ENCODE data around the gene NTN1. TPM values are rescaled to one million over a fixed set of nuclear protein-coding genes. Genes with fewer than 3 reads are reported as not detected.

NTN1 gene
- total RNA-seq, 2 donors from 2014 or later = 17.0 to 40.4 TPM

DNA sequence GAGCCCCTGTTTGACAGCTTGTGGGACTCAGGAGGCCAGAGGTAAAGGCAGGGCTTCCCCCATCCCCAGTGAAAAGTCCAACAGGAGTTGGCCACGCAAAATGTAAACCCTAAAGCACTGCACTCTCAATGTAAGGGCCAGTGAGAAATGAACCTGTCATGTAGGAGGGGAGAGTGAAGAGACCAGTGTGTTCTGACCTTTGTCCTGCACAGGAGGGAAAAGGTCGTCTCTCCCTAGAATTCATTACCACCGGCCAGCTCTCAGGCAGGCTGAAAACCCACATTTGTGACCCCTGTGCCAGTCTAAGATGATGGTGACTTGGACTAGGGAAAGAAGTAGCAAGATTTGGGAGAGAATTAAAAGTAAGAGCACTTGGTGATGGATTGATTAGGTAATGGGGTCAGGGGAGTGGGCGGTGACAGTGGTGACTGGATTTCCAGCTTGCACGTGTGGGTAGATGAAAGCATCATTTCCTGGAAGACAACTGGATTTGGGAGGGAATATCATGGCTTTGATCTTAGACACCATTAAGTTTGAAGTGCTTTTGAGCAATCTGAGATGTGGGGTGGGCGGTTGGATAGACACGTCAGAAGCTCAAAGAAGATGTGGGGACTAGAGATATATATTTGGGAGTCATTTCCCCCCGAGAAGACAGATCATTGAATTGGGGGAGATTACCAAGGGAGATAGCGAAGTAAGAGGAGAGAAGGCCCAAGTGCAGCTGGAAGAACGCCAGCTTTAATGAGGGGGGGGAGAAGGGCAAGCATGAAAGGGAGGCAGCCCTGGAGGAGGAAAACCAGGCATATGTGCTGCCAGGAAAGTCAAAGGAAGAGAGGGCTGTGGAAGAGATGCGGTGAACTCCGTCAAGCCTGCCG lies 119.5 kb downstream of the NTN1 start:
- Mint-ChIP-seq H3K27me3 (ENCODE audit: insufficient read depth) (peaks cover 1% of the 10 kb centered on the region), H3K4me1 (peaks cover 15% of the 10 kb centered on the region), H3K4me3 (no peak overlapping the region), H3K27ac (no peak overlapping the region), H3K36me3 (ENCODE audit: low read depth) (no peaks in the 10 kb centered on the region), H3K9me3 (no peaks in the 10 kb centered on the region)
- WGBS, 2 experiments (ENCODE audit: insufficient coverage in 1 of 2, insufficient read length in 1 of 2) = 92 to 95% methylated on average over 12 to 13 of the region's 13 CpGs
- Histone ChIP-seq H3K4me3 (ENCODE audit: low read length) (no peak overlapping the region), H3K9me3 (ENCODE audit: control insufficient read depth, low read length) (no peaks in the 10 kb centered on the region), H3K9ac (ENCODE audit: extremely low read depth, low read length, poor library complexity, severe bottlenecking) (no peak overlapping the region), H3K27me3 (ENCODE audit: control insufficient read depth, insufficient read depth, low read length, poor library complexity, severe bottlenecking) (no peaks in the 10 kb centered on the region), H3K27ac (ENCODE audit: low read depth, low read length) (no peak overlapping the region), H3K36me3 (ENCODE audit: control insufficient read depth, insufficient read depth, low read length) (no peaks in the 10 kb centered on the region), H3K4me1 (ENCODE audit: control insufficient read depth, insufficient read depth, low read length) (peaks cover 13% of the 10 kb centered on the region)
- DNase-seq = no peak
- no peak for TF ChIP-seq CTCF (conservative IDR thresholded peaks at IDR 0.05)

DNA sequence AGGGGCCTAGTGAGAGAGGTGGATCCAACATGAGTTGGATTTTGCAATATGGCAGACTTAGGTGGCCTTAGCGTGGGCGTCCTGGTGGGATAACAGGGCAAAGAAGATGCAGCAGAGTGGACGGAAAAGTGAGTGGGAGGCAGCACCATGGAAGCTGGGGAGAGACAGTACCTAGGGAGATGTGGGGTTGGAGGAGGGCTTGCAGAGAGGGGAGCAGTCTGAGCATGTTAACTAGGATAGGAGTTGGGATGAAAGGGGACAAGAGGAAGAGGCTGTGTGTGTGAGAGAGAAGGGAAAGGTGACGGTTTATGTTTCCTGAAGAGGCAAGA lies 120.1 kb downstream of the NTN1 start:
- no peak overlapping the region for H3K27ac Mint-ChIP-seq
- no peaks in the 10 kb centered on the region for H3K9me3 Mint-ChIP-seq
- peaks cover 7% of the 10 kb centered on the region for H3K27me3 Mint-ChIP-seq (ENCODE audit: insufficient read depth)
- Histone ChIP-seq H3K4me1 (ENCODE audit: control insufficient read depth, insufficient read depth, low read length) (peaks cover 13% of the 10 kb centered on the region), H3K9ac (ENCODE audit: extremely low read depth, low read length, poor library complexity, severe bottlenecking) (no peak overlapping the region), H3K27me3 (ENCODE audit: control insufficient read depth, insufficient read depth, low read length, poor library complexity, severe bottlenecking) (no peaks in the 10 kb centered on the region), H3K9me3 (ENCODE audit: control insufficient read depth, low read length) (no peaks in the 10 kb centered on the region), H3K27ac (ENCODE audit: low read depth, low read length) (no peak overlapping the region), H3K36me3 (ENCODE audit: control insufficient read depth, insufficient read depth, low read length) (no peaks in the 10 kb centered on the region), H3K4me3 (ENCODE audit: low read length) (no peak overlapping the region)
- no peak overlapping the region for H3K4me3 Mint-ChIP-seq
- H3K4me1 Mint-ChIP-seq = peaks cover 15% of the 10 kb centered on the region
- no peak for DNase-seq
- 94 to 98% methylated on average over 4 of the region's 4 CpGs for WGBS, 2 experiments (ENCODE audit: insufficient coverage in 1 of 2, insufficient read length in 1 of 2)
- no peaks in the 10 kb centered on the region for H3K36me3 Mint-ChIP-seq (ENCODE audit: low read depth)
- TF ChIP-seq CTCF (conservative IDR thresholded peaks at IDR 0.05) = no peak

- Histone ChIP-seq H3K27me3 (ENCODE audit: control insufficient read depth, insufficient read depth, low read length, poor library complexity, severe bottlenecking) (no peaks in the 10 kb centered on the region), H3K9me3 (ENCODE audit: control insufficient read depth, low read length) (no peaks in the 10 kb centered on the region), H3K27ac (ENCODE audit: low read depth, low read length) (no peak overlapping the region), H3K4me1 (ENCODE audit: control insufficient read depth, insufficient read depth, low read length) (peaks cover 13% of the 10 kb centered on the region), H3K36me3 (ENCODE audit: control insufficient read depth, insufficient read depth, low read length) (no peaks in the 10 kb centered on the region), H3K4me3 (ENCODE audit: low read length) (no peak overlapping the region), H3K9ac (ENCODE audit: extremely low read depth, low read length, poor library complexity, severe bottlenecking) (no peak overlapping the region)
- H3K4me3 Mint-ChIP-seq = no peak overlapping the region
- H3K27me3 Mint-ChIP-seq (ENCODE audit: insufficient read depth) = peaks cover 18% of the 10 kb centered on the region
- TF ChIP-seq CTCF (conservative IDR thresholded peaks at IDR 0.05) = no peak
- H3K27ac Mint-ChIP-seq = no peak overlapping the region
- peaks cover 9% of the 10 kb centered on the region for H3K4me1 Mint-ChIP-seq
- no peak for DNase-seq
- WGBS, 2 experiments (ENCODE audit: insufficient coverage in 1 of 2, insufficient read length in 1 of 2) = 94 to 100% methylated on average over 6 to 8 of the region's 10 CpGs
- no peaks in the 10 kb centered on the region for H3K9me3 Mint-ChIP-seq
- H3K36me3 Mint-ChIP-seq (ENCODE audit: low read depth) = no peaks in the 10 kb centered on the region
Observed at GRCh38 chr17:9142772-9143494, 121.6 kb downstream of the NTN1 start.
